ENCODE data around the gene TOLLIP.

DNA sequence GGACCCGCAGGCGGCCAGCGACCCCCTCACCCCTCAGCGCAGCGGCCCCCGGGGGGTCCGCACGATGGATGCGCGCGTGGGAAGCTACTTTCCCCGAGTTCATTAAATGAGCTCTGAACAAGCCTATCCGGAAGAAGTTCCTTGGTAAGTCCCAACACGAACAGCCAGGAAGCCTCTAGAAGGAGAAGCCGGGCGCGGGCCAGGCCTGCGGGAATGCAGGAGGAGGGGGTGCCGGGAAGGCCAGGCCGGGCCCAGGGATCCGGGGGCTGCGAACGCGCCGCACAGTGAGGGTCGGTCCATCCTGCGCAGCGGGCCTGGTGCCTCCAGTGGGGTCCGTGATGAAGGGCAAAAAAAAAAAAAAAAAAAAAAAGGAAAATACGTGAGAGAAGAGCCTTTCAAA is 36.9 kb downstream of the TOLLIP start:
- no peak for TF ChIP-seq POLR2A (IDR thresholded peaks at IDR 0.05)
- TF ChIP-seq CTCF (IDR thresholded peaks at IDR 0.05), result no peak
- no peak for TF ChIP-seq EP300 (IDR thresholded peaks at IDR 0.05)

Measured in ovary (tissue), 3 donors.